Astrocyte of the cerebellum (primary cell): Measurements from ENCODE around the gene RNF7.

ENCODE experiments used
- DNase-seq: peaks from one replicate; pipeline ENCODE4 v3.0.0-alpha.2; 2011; ENCODE audit warnings: low read depth
- H3K4me3 ChIP-seq: 2 replicates; pipeline ENCODE4 v1.5.1; 2011; ENCODE audit warnings: mild to moderate bottlenecking, low read depth, low read length, moderate library complexity
- in situ Hi-C: cut with HindIII; loops from 2 replicates; pipeline ENCODE4 v1.10.0; 2017; ENCODE audit warnings: low sequenced_read_pairs
- TF ChIP-seq, protein P1 (sequence below): IDR thresholded peaks from 2 replicates; pipeline ENCODE4 v1.5.1; 2012; ENCODE audit warnings: low read length, low read depth, moderate library complexity, mild to moderate bottlenecking; ENCODE audit errors: missing control alignments

RNF7 gene

GRCh38 chr3:141722648-141723047 lies 15.4 kb upstream of the RNF7 start:
- H3K4me3 ChIP-seq, result no peak overlapping the region
- TF ChIP-seq, protein P1, sequence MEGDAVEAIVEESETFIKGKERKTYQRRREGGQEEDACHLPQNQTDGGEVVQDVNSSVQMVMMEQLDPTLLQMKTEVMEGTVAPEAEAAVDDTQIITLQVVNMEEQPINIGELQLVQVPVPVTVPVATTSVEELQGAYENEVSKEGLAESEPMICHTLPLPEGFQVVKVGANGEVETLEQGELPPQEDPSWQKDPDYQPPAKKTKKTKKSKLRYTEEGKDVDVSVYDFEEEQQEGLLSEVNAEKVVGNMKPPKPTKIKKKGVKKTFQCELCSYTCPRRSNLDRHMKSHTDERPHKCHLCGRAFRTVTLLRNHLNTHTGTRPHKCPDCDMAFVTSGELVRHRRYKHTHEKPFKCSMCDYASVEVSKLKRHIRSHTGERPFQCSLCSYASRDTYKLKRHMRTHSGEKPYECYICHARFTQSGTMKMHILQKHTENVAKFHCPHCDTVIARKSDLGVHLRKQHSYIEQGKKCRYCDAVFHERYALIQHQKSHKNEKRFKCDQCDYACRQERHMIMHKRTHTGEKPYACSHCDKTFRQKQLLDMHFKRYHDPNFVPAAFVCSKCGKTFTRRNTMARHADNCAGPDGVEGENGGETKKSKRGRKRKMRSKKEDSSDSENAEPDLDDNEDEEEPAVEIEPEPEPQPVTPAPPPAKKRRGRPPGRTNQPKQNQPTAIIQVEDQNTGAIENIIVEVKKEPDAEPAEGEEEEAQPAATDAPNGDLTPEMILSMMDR, result no peak
- no peak for DNase-seq
- in situ Hi-C loops, result no loop called here

GRCh38 chr3:141723255-141723654 lies 14.8 kb upstream of the RNF7 start:
- in situ Hi-C loops, result no loop called here
- TF ChIP-seq, protein P1, result no peak
- no peak for DNase-seq
- no peak overlapping the region for H3K4me3 ChIP-seq

GRCh38 chr3:141724186-141724585 lies 13.9 kb upstream of the RNF7 start:
- no peak overlapping the region for H3K4me3 ChIP-seq
- TF ChIP-seq, protein P1, result no peak
- no peak for DNase-seq
- in situ Hi-C loops, result no loop called here

GRCh38 chr3:141725036-141725435 lies 13.1 kb upstream of the RNF7 start:
- in situ Hi-C loops, result no loop called here
- no peak for DNase-seq
- H3K4me3 ChIP-seq, result no peak overlapping the region
- TF ChIP-seq, protein P1, result no peak

GRCh38 chr3:141726483-141726882 lies 11.6 kb upstream of the RNF7 start:
- TF ChIP-seq, protein P1, result no peak
- in situ Hi-C loops, result no loop called here
- no peak overlapping the region for H3K4me3 ChIP-seq
- no peak for DNase-seq

GRCh38 chr3:141728355-141728892 lies 9.7 kb upstream of the RNF7 start:
- TF ChIP-seq, protein P1, result no peak
- DNase-seq, result no peak
- in situ Hi-C loops, result no loop called here
- no peak overlapping the region for H3K4me3 ChIP-seq
